Stimulated activated naive CD8-positive, alpha-beta T cell treated with anti-CD3 and anti-CD28 coated beads, Interleukin-15, amount 100 ng/mL, for 72 hours (primary cell): ENCODE results near the gene KLHL29.

Experiments used
- ATAC-seq: fragments of 150-1000 bp; cut with Tn5 transposase; 2 replicates; pipeline ENCODE4 v1.10.0; 2021; ENCODE audit warnings: mild to moderate bottlenecking, moderate library complexity
- DNase-seq, 2 donors: peaks; one replicate each; pipeline ENCODE4 v3.0.0; 2021 to 2022
- H3K27ac Mint-ChIP-seq, 2 donors: one replicate each; pipeline ENCODE4 v1.8.0; 2022; ENCODE audit warnings: mild to moderate bottlenecking in 2 of 2, mixed read lengths in 2 of 2, moderate library complexity in 2 of 2
- H3K27me3 Mint-ChIP-seq: one replicate; pipeline ENCODE4 v1.8.0; 2022; ENCODE audit warnings: mixed read lengths
- H3K4me1 Mint-ChIP-seq: one replicate; pipeline ENCODE4 v1.8.0; 2022; ENCODE audit warnings: mild to moderate bottlenecking, mixed read lengths
- H3K4me3 Mint-ChIP-seq, 2 donors: one replicate each; pipeline ENCODE4 v1.8.0; 2022; ENCODE audit warnings: mild to moderate bottlenecking in 2 of 2, mixed read lengths in 2 of 2, moderate library complexity in 1 of 2
- H3K9me3 Mint-ChIP-seq, 2 donors: one replicate each; pipeline ENCODE4 v1.8.0; 2022; ENCODE audit warnings: mixed read lengths in 2 of 2

The KLHL29 gene

GRCh38 chr2:23400703-23401102 is 15.7 kb downstream of the KLHL29 start:
- no peak for DNase-seq
- no peak for ATAC-seq
- no peak overlapping the region for H3K27ac Mint-ChIP-seq
- no peaks in the 10 kb centered on the region for H3K9me3 Mint-ChIP-seq
- H3K27me3 Mint-ChIP-seq: no peaks in the 10 kb centered on the region
- peaks cover 17% of the 10 kb centered on the region for H3K4me1 Mint-ChIP-seq
- H3K4me3 Mint-ChIP-seq: no peak overlapping the region

- no peaks in the 10 kb centered on the region for H3K27me3 Mint-ChIP-seq
- no peaks in the 10 kb centered on the region for H3K9me3 Mint-ChIP-seq
- DNase-seq (no peak), ATAC-seq (no peak)
- H3K4me1 Mint-ChIP-seq: peaks cover 17% of the 10 kb centered on the region
- H3K27ac Mint-ChIP-seq: no peak overlapping the region
- H3K4me3 Mint-ChIP-seq: no peak overlapping the region
These were observed 16.6 kb downstream of the KLHL29 start for GRCh38 chr2:23401427-23402204.

GRCh38 chr2:23402205-23402740 is 17.3 kb downstream of the KLHL29 start:
- Mint-ChIP-seq H3K27ac (no peak overlapping the region), H3K4me1 (peaks cover 17% of the 10 kb centered on the region), H3K4me3 (no peak overlapping the region), H3K27me3 (no peaks in the 10 kb centered on the region), H3K9me3 (no peaks in the 10 kb centered on the region)
- DNase-seq: no peak
- no peak for ATAC-seq

GRCh38 chr2:23404426-23404825 is 19.4 kb downstream of the KLHL29 start:
- Mint-ChIP-seq H3K9me3 (no peaks in the 10 kb centered on the region), H3K27ac (no peak overlapping the region), H3K4me3 (no peak overlapping the region), H3K27me3 (no peaks in the 10 kb centered on the region), H3K4me1 (peaks cover 17% of the 10 kb centered on the region)
- ATAC-seq (peak; percentile 69), DNase-seq (no peak)

GRCh38 chr2:23409248-23409647 is 24.3 kb downstream of the KLHL29 start:
- H3K9me3 Mint-ChIP-seq: no peaks in the 10 kb centered on the region
- no peak for DNase-seq
- H3K4me3 Mint-ChIP-seq: no peak overlapping the region
- no peak for ATAC-seq
- no peak overlapping the region for H3K27ac Mint-ChIP-seq
- peaks cover 6% of the 10 kb centered on the region for H3K4me1 Mint-ChIP-seq
- H3K27me3 Mint-ChIP-seq: no peaks in the 10 kb centered on the region

GRCh38 chr2:23410596-23410995 is 25.6 kb downstream of the KLHL29 start:
- no peak for ATAC-seq
- H3K9me3 Mint-ChIP-seq: no peaks in the 10 kb centered on the region
- H3K4me1 Mint-ChIP-seq: no peaks in the 10 kb centered on the region
- no peak for DNase-seq
- H3K27ac Mint-ChIP-seq: no peak overlapping the region
- no peak overlapping the region for H3K4me3 Mint-ChIP-seq
- H3K27me3 Mint-ChIP-seq: no peaks in the 10 kb centered on the region

GRCh38 chr2:23411752-23412431 is 26.9 kb downstream of the KLHL29 start:
- Mint-ChIP-seq H3K27ac (no peak overlapping the region), H3K4me3 (no peak overlapping the region), H3K4me1 (no peaks in the 10 kb centered on the region), H3K9me3 (no peaks in the 10 kb centered on the region), H3K27me3 (no peaks in the 10 kb centered on the region)
- DNase-seq: no peak
- no peak for ATAC-seq

- DNase-seq (no peak), ATAC-seq (no peak)
- no peaks in the 10 kb centered on the region for H3K27me3 Mint-ChIP-seq
- H3K27ac Mint-ChIP-seq: no peak overlapping the region
- H3K4me3 Mint-ChIP-seq: no peak overlapping the region
- H3K9me3 Mint-ChIP-seq: no peaks in the 10 kb centered on the region
- no peaks in the 10 kb centered on the region for H3K4me1 Mint-ChIP-seq
These were observed 27.7 kb downstream of the KLHL29 start for GRCh38 chr2:23412556-23413155.

- no peak overlapping the region for H3K4me3 Mint-ChIP-seq
- no peak for ATAC-seq
These were observed 28.7 kb downstream of the KLHL29 start for GRCh38 chr2:23413641-23414040.

GRCh38 chr2:23414106-23414505 is 29.1 kb downstream of the KLHL29 start:
- H3K9me3 Mint-ChIP-seq: no peaks in the 10 kb centered on the region
- H3K4me1 Mint-ChIP-seq: no peaks in the 10 kb centered on the region
- ATAC-seq (no peak), DNase-seq (no peak)
- H3K27ac Mint-ChIP-seq: no peak overlapping the region
- H3K27me3 Mint-ChIP-seq: no peaks in the 10 kb centered on the region
- H3K4me3 Mint-ChIP-seq: no peak overlapping the region

More at GRCh38 chr2:23413641-23414040, 28.7 kb downstream of the KLHL29 start:
- H3K27me3 Mint-ChIP-seq: no peaks in the 10 kb centered on the region
- no peak for DNase-seq
- peak overlapping the region; percentile 33 to 46 for H3K27ac Mint-ChIP-seq
- H3K9me3 Mint-ChIP-seq: no peaks in the 10 kb centered on the region
- no peaks in the 10 kb centered on the region for H3K4me1 Mint-ChIP-seq

GRCh38 chr2:23414871-23415270 is 29.9 kb downstream of the KLHL29 start:
- H3K4me3 Mint-ChIP-seq: no peak overlapping the region
- DNase-seq (no peak), ATAC-seq (no peak)
- no peaks in the 10 kb centered on the region for H3K9me3 Mint-ChIP-seq
- no peaks in the 10 kb centered on the region for H3K4me1 Mint-ChIP-seq
- no peaks in the 10 kb centered on the region for H3K27me3 Mint-ChIP-seq
- no peak overlapping the region for H3K27ac Mint-ChIP-seq

- H3K9me3 Mint-ChIP-seq: no peaks in the 10 kb centered on the region
- no peak overlapping the region for H3K27ac Mint-ChIP-seq
- DNase-seq: no peak
- ATAC-seq: no peak
- H3K4me3 Mint-ChIP-seq: no peak overlapping the region
- H3K4me1 Mint-ChIP-seq: no peaks in the 10 kb centered on the region
- no peaks in the 10 kb centered on the region for H3K27me3 Mint-ChIP-seq
These were observed 32.3 kb downstream of the KLHL29 start for GRCh38 chr2:23417310-23417709.

- Mint-ChIP-seq H3K9me3 (no peaks in the 10 kb centered on the region), H3K27me3 (no peaks in the 10 kb centered on the region), H3K4me3 (no peak overlapping the region), H3K27ac (no peak overlapping the region), H3K4me1 (no peaks in the 10 kb centered on the region)
- ATAC-seq (peak; percentile 18), DNase-seq (no peak)
These were observed 33.1 kb downstream of the KLHL29 start for GRCh38 chr2:23418056-23418455.

- Mint-ChIP-seq H3K27me3 (no peaks in the 10 kb centered on the region), H3K9me3 (no peaks in the 10 kb centered on the region), H3K4me1 (no peaks in the 10 kb centered on the region), H3K4me3 (no peak overlapping the region), H3K27ac (no peak overlapping the region)
- DNase-seq (no peak), ATAC-seq (no peak)
These were observed 33.5 kb downstream of the KLHL29 start for GRCh38 chr2:23418461-23418911.

- Mint-ChIP-seq H3K4me3 (no peak overlapping the region), H3K27me3 (no peaks in the 10 kb centered on the region), H3K4me1 (no peaks in the 10 kb centered on the region), H3K9me3 (no peaks in the 10 kb centered on the region), H3K27ac (no peak overlapping the region)
- ATAC-seq: no peak
- DNase-seq: no peak
These were observed 34.5 kb downstream of the KLHL29 start for GRCh38 chr2:23419171-23420090.
